NT2/D1 (cell line): ENCODE measurements around the gene TBC1D9.

Source experiments
- SUZ12 ChIP-seq: IDR thresholded peaks from 2 replicates; pipeline ENCODE4 v1.6.1; 2011; ENCODE audit not compliant: insufficient read length, insufficient read depth; ENCODE audit errors: extremely low read depth
- ZNF274 ChIP-seq: IDR thresholded peaks from 2 replicates; pipeline ENCODE4 v1.6.1; 2011; ENCODE audit warnings: mild to moderate bottlenecking, low read depth, low read length

GRCh38 chr4:140719022-140719421 lies 37.2 kb downstream of the TBC1D9 start:
- TF ChIP-seq ZNF274 (no peak), SUZ12 (no peak)
